IPS-NIHi7 (cell line): Measurements from ENCODE around the gene NRM.
"Not testable (repeated sequence)": the region's sequence is repeated elsewhere in the genome, so short reads cannot be mapped to it uniquely, and the experiment has no call there.

Source experiments
- DNase-seq: peaks from one replicate; pipeline ENCODE4 v3.0.0; 2012; ENCODE audit warnings: mixed read lengths; ENCODE audit errors: extremely low spot score

NRM gene

GRCh38 chr6:30670760-30671527, 19.8 kb downstream of the NRM start:
- DNase-seq = no peak

- DNase-seq = not testable (repeated sequence)
Observed at GRCh38 chr6:30666300-30666699, 24.5 kb downstream of the NRM start.

- DNase-seq = no peak
Observed at GRCh38 chr6:30664994-30665767, 25.6 kb downstream of the NRM start.

GRCh38 chr6:30657922-30658321, 32.9 kb downstream of the NRM start:
- DNase-seq = not testable (repeated sequence)

- DNase-seq = no peak
Observed at GRCh38 chr6:30657454-30657853, 33.3 kb downstream of the NRM start.

- no peak for DNase-seq
Observed at GRCh38 chr6:30656513-30656912, 34.3 kb downstream of the NRM start.

- DNase-seq = no peak
Observed at GRCh38 chr6:30655743-30656094, 35.1 kb downstream of the NRM start.

GRCh38 chr6:30654798-30655742, 35.7 kb downstream of the NRM start:
- DNase-seq = no peak

GRCh38 chr6:30651143-30651542, 39.6 kb downstream of the NRM start:
- DNase-seq = no peak

GRCh38 chr6:30647242-30648116, 43.3 kb downstream of the NRM start:
- DNase-seq = peak; percentile 90

GRCh38 chr6:30646450-30647241, 44.1 kb downstream of the NRM start, which contains the start of gene C6orf136:
Gene C6orf136 (plus strand): TSS chr6:30647133. CDS start chr6:30647232, 99 bp downstream.
- DNase-seq = peak; percentile 97

- DNase-seq = no peak
Observed at GRCh38 chr6:30645989-30646388, 44.8 kb downstream of the NRM start.

GRCh38 chr6:30644769-30645168, 46.0 kb downstream of the NRM start:
- DNase-seq = no peak

GRCh38 chr6:30643656-30644055, 47.1 kb downstream of the NRM start:
- DNase-seq = no peak

- DNase-seq = no peak
Observed at GRCh38 chr6:30641048-30641447, 49.7 kb downstream of the NRM start.

- no peak for DNase-seq
Observed at GRCh38 chr6:30640481-30640880, 50.3 kb downstream of the NRM start.
